IPS-NIHi11 (cell line): ENCODE results near the gene ZMIZ1.

Experiments
- DNase-seq: peaks from one replicate; pipeline ENCODE4 v3.0.0; 2012; ENCODE audit warnings: mixed read lengths, low spot score

ZMIZ1 gene

DNA sequence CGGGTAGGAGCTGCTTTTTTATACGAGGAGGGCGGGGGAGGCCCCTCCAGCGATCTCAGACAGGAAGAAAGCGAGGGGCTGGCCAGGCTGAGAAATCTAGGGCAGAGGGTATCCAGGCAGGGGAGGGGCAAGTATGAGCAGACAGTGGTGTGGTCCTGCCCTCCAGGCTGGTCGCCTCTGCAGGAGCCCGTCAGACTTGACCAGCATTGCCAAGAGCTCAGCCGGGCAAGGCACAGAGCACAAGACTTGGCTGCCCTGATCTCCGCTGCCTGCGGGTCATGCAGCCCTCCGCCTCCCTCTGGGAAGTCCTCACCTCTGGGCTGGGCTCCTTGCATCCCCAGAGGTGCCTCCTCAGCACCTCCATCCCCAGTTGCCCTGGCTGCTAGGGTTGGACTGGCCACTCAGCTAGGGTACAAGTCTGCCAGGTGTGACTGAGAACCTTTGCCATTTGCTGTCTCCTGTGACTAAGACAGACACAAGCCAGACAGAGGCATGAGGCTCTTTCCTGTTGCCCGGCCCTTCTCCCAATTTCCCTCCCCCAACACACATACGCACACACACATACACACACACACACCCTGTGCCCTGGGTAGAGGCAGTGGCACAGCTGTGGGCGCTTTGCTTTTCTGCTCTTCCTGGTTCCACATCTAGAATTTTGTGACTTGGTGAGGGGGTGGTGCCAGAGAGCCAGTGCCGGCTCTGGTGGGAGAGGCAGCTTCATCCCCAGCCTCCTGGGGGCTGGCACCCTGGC, 219.4 kb downstream of the ZMIZ1 start:
- DNase-seq, result no peak

DNA sequence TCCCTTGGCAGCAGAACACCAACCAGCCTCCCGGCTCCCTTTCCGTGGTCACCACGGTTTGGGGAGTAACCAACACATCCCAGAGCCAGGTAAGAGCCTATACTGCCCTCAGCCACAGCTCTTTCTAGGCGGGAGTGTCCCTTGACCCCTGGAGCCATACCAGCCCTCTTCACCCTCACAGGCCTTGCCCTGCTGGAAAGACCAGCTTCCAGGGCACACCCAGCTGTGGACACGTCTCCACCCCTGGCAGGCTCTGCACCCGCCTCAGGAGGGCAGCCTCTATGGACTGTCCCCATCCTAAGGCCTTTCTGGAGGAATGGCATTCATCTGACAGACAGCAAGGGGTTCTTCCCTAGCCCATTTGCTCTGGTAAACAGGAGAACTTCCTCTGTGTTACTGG, 221.0 kb downstream of the ZMIZ1 start:
- DNase-seq, result no peak

DNA sequence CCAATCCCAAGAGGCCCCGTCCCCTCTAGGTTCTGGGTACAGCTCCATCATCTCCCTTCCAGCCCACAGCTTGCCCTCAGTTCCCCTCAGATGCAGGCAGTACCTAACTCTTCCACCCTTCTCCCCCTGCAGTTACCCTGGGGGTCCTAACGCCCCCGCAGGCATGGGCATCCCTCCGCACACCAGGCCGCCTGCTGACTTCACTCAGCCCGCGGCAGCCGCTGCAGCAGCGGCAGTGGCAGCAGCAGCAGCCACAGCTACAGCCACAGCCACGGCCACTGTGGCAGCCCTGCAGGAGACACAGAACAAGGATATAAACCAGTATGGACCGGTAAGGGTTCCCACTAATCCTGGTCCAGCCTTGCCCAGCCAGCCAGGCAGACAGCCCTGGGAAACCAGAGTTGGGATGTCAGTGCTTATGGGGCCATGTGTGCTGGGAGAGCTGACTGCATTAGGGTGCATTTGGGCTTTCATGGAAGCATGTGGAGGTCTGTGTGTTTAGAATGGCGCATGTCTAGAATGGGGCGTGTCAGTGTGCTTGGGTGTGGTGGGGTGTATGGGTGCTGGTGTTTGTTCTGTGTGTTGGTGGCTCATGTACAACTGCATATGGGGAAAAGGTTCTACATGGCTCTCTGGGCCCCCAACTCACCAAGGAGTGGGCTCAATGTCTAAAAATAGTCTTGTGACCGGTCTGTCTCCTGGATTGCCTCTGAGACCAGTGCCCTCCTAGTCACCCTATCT, 223.4 kb downstream of the ZMIZ1 start:
- no peak for DNase-seq

DNA sequence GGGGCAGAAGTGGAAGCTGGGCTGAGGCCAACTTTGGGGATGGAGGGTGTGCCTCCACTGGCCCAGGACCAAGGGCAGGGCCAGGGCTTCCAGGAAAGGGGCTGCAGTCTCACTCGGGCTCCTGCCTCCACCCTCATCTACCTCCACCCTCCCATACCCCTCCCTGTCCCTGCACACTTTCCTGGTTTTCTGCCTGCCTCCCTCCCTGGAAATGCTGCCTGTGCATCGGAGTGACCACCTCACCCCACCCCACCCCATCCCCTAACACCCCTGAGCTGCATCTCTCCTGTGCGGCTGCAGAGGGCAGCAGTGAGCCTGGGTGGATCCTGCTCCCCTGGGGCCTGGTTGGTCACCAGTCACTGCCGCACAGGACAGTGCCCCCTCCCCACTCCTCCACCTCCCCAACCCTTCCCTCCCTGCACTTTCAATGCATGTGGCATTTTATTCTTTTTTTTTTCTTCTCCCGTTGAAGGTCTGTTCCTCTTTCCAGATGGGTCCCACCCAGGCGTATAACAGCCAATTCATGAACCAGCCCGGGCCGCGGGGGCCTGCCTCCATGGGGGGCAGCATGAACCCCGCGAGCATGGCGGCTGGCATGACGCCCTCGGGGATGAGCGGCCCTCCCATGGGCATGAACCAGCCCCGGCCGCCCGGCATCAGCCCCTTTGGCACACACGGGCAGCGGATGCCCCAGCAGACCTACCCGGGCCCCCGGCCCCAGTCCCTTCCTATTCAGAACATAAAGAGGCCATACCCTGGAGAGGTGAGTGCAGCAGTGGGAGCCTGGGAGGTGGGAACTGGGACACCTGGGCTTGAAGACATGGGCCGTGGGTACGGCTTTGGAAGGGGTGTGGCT, 224.4 kb downstream of the ZMIZ1 start:
- DNase-seq, result peak; percentile 94

DNA sequence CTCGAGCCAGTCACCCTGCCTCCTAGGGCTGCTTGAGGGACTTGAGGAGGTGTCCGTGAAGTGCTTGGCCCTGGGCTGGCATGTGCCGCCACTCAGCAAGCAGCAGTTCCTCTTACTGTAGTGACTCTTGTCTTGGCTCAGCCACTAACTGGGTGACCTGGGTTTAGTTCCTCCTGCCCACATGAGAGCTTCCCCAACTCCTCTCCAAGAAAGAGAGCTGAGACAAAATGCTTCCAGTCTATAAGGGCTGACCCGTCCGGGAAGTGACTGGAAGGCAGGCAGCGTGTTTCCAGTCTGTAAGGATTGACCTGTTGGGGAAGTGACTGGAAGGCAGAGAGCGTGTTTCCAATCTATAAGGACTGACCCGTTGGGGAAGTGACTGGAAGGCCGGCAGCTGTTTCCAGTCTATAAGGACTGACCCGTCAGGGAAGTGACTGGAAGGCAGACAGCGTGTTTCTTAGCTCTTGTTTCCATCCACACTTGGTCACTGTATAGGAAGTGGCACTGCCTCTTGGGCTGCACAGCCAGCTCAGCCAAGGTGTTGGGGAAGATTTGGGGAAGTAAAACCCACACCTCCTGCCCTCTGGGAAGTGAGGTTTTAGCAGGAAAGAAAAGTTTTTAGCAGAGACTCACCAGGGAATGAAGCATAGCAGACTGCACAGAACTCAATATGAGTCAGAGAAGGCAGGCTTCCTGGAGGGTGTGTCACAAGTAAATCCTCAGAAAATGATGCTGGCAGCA, 225.2 kb downstream of the ZMIZ1 start:
- no peak for DNase-seq

DNA sequence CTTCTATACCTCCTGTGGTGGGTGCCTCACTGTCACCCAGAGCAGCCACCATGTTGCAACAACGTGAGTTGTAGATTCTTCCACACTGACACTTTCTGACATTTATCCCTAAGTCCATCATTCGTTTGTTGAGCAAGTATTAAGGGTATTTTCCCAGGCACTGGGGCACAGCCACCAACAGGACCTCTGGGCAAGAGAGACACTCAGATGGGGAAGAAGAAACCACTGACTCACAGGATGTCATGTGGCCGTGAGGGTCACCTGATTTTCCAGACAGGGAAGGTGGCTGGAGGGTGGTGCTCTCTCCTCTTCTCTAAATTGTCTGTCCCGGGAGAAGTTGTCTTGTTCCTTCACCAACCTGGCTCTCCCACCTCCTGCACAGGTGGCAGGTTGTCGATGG, 226.8 kb downstream of the ZMIZ1 start:
- DNase-seq, result no peak

DNA sequence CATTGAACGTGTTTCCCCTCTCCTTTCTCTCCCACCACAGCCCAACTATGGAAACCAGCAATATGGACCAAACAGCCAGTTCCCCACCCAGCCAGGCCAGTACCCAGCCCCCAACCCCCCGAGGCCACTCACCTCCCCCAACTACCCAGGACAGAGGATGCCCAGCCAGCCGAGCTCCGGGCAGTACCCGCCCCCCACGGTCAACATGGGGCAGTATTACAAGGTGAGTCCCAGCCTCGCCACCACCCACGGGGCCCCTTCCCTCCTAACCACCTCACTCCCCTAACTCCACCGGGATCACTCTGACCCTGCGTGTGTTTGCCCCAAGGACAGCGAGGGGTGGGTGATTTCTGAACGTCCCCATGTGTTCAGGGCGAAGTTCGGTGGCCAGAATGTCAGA, 227.7 kb downstream of the ZMIZ1 start:
- no peak for DNase-seq

DNA sequence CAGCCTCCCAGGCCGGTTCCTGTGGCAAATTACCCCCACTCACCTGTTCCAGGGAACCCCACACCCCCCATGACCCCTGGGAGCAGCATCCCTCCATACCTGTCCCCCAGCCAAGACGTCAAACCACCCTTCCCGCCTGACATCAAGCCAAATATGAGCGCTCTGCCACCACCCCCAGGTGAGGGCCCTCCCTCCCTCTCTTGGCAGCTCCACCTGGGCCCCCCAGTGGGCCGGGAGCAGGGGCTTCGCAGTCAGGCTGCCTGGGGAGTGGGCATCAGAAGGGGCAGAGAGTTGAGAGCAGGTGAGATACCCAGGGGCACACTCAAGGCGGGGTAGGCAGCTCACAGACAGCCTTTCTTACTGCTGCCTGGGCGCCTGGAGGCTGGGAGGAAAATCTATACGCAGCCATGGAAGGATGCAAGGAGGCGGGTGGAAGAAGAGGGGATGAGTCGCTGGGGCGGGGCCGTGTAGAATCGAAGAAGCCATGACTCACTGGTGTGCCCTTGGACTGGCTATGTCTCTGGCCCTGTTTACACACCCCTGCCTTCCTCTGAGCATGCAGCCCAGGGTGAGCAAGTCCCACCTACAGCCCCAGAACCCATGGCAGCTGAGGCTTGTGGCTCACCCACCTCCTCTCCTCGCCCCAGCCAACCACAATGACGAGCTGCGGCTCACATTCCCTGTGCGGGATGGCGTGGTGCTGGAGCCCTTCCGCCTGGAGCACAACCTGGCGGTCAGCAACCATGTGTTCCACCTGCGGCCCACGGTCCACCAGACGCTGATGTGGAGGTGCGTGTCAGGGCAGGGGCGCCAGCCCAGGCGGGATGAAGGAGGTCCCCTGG, 229.9 kb downstream of the ZMIZ1 start:
- DNase-seq, result peak; percentile 57

DNA sequence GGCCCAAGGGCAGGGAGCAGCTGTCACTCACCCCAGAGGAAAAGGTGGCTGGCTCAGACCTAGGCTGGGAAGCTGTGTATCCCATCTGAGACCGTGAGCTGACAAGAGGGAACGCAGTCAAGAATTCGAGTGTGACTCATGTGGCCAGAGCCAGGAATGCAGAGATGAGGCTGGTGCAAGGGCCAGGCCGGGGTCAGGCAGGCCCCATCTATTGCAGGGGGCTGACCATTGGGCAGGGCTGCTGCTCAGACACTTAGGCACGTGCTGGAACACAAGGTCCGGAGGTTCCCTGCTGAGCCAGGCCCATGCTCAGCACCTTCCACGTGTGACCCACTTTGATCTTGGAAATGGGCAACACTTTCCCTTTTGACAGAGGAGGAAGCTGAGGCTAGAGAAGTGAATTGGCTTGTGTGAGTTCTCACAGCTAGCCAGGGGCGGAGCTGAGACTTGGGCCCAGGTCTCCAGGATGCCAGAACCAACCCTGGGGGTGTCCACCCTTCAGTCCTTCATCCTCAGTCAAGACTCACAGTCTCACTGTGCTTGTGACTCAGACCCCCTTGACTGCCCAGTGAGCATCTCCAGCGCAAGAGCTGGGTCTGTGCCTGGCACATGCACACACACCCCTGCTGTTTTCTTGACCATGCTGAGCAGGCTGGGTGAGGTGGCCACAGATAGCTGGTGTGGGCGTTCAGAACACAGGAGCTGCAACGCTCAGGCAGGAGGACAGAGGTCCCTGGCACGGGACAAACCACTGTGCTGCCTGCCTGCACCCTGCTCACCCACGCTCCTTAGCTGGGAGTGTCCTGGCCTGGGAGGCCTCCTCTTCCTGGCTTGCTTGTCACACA, 230.9 kb downstream of the ZMIZ1 start:
- no peak for DNase-seq

DNA sequence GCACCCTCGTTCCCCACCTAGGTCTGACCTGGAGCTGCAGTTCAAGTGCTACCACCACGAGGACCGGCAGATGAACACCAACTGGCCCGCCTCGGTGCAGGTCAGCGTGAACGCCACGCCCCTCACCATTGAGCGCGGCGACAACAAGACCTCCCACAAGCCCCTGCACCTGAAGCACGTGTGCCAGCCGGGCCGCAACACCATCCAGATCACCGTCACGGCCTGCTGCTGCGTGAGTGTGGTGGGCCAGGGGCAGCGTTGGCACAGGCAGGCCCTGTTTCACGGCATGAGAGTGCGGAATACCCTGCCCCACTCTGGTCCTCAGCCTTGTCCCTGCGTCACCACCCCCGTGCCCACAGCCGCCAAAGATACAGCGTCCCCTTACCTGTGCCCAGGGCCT, 231.9 kb downstream of the ZMIZ1 start:
- no peak for DNase-seq

DNA sequence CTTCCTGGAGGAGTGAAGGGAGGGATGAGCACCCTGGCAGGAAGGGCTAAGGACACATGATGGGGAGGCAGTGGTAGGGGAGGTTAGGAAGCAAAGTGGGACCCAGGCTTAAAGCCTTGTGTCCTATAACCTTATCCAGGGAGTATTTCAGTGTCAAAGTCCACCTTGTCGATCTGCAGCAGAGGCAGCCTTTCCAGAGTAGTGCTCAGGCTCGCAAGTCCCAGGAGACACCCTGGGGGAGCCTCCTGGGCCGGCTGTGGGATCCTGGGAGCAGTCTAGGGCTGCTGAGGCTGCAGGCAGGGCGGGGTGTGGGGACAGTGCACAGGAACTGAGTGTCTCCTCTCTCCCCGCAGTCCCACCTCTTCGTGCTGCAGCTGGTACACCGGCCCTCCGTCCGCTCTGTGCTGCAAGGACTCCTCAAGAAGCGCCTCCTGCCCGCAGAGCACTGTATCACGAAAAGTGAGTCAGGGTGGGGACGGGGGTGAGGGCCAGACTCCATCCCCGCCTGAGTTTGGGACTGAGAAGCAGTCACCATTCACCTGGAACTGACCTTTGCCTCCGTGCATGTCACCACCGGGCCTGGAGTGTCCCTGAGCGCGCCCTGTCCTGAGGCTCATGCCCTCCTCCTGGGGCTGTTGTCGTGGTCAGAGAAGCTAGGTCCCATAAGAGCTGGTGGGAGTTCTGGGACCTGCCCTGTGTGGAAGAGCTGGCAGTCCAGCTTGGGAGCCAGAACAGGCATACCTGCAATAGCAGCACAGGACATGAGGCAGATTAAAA, 233.2 kb downstream of the ZMIZ1 start:
- no peak for DNase-seq

DNA sequence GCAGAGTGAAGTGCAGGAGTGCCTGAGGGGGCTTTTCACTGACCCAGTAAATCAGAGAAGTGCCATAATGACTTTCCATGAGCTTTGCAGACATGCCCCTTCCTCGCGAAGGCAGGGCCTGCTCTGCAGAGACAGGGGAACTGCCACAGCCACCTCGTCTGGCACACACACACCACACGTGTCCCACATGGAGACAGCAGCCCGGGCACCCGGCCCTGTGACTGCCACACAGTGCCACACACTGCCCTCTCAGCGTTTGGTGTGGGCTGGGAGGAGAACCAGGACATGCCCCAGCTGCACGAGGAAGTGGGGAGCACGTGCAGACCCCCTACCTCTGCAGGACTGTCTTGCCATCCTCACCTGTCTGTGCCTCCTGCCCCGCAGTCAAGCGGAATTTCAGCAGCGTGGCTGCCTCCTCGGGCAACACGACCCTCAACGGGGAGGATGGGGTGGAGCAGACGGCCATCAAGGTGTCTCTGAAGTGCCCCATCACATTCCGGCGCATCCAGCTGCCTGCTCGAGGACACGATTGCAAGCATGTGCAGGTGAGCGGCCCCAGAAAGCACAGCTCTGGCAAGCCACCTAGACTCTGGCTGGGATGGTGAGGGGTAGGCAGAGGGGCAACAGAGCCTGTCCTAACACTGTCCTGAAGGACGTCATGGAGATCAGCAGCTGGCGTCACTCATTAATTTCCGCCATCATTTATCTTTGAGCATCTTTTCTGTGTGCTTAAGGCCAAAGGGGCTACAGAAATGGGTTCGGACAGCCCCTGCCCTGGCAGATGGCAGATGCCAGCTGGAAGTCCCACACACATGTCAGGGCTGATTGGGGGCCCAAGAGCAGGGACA, 235.1 kb downstream of the ZMIZ1 start:
- no peak for DNase-seq

DNA sequence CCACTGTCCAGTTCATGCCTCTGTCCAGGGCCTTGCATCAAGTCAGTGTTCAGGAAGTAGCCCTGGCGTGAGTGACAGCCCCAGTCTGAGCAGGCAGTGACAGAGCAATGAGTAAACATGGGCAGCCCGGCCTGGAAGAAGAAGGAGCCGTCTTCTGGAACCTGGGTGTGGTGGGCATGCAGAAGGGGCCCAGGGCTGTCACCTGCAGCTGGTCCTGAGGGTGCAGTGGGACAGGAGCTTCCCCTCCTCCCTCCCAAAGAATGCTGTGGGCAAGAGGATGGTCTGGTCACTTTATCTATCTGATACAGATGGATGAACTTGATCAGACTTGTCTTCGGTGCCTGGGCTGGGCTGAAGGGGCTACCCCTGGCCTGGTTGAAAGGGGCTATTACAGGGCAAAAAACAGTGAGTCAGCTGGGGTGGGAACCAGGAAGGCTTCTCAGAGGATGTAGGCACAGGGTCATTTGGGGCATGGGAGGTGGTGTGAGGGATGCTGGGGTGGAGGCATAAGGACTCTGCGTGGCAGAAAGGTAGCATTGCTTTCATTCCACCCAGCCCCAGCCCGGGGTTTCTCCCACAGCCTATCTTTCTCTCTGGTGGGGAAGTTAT, 235.8 kb downstream of the ZMIZ1 start:
- DNase-seq, result no peak

DNA sequence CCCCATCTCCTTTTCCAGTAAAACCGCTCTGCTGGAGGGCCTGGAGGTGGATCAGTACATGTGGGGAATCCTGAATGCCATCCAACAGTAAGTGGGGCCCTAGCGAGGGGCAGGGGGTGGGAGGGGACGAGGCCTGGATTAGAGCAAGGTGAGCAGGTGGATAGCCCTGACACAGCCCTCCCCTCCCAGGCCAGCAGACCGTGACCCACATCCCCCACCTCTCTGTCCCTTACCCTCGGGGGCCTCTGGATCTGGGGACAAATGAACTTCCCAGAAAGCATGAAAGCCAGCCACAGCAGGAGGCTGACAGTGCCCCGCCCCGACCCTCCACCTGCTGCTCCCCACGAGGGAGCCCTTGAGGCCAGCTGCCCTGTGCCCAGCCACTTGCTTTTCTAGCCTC, 236.7 kb downstream of the ZMIZ1 start:
- DNase-seq, result no peak

DNA sequence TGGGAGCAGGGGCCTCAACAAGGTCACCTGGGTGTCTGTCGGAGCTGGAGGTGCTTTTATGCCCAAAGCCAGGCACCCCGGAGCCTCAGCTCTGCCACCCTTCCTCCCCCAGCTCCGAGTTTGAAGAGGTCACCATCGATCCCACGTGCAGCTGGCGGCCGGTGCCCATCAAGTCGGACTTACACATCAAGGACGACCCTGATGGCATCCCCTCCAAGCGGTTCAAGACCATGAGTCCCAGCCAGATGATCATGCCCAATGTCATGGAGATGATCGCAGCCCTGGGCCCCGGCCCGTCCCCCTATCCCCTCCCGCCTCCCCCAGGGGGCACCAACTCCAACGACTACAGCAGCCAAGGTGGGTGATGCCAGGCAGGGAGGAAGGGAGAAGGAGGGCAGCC, 237.2 kb downstream of the ZMIZ1 start:
- DNase-seq, result no peak

DNA sequence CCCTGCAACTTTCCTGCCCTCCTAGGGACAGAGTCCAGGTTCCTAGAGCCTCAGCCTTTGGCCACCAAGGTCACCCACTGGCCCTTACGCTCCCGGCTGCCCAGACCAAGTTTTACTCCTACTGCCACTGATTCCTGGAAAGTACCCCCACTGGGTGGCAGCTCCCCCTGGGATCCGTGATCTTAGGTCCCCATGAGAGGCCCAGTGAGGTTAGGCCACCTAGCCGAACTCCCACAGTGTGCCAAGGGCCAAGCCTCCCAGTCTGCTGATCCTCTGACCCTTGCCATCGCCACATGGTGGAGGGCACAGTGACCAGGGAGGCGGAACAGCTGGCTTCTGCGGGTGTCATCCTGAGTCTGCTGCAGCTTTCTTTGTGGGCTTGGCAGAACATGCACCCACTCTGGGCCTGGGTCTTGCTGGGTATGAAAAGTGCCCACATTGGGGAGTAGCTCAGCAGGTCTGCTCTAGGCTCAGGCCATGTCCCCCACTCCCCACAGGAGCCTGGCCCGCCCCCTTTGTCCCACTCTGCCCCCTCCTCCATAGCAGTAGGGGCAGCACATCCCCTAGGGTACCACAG, 238.0 kb downstream of the ZMIZ1 start:
- no peak for DNase-seq

DNA sequence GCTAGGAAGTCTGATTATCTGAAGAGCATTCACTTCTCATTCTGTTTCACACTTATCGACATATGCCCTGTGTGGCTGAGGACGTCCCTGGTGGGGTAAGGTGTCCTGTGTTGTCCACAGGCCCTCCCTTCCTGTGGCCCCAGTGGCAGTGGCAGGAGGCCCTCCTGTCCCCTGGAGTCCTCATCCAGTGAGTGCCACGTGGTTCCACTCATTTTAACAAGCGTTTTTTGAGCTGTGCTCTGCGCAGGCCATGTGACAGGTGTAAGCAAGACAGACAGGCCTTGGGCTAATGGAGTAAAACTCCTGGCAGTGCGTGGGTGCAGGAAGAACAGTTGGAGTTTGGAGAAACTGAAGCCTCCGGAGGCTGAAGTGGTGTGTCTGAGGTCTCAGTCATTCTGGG, 239.2 kb downstream of the ZMIZ1 start:
- DNase-seq, result no peak
